Spleen (tissue), 11 donors: ENCODE measurements around the gene HSD17B12. TPM values are rescaled to one million over a fixed set of nuclear protein-coding genes. Genes with fewer than 3 reads are reported as not detected.

Experiments used
- DNase-seq: peaks from one replicate; pipeline ENCODE4 v3.0.0-alpha.2; 2020
- H3K27ac ChIP-seq, 8 donors: fragments of 200-600 bp; sonication (generic) in 7 of 8; 1 replicate in 4 of 8; 2 replicates in 4 of 8; pipeline versions ENCODE4 v1.5.0 to v1.8.0; 2016 to 2021; ENCODE audit warnings: inconsistent platforms in 4 of 8, mild to moderate bottlenecking in 4 of 8, moderate library complexity in 1 of 8
- H3K27me3 ChIP-seq, 7 donors: fragments of 200-600 bp; sonication (generic) in 6 of 7; replicated peaks in 1 of 7; 1 replicate in 4 of 7; 2 replicates in 3 of 7; pipeline versions ENCODE4 v1.5.0 to v1.8.0; 2016 to 2021; ENCODE audit warnings: inconsistent platforms in 3 of 7, mild to moderate bottlenecking in 1 of 7
- H3K36me3 ChIP-seq, 6 donors: fragments of 200-600 bp; sonication (generic) in 5 of 6; 1 replicate in 4 of 6; 2 replicates in 2 of 6; pipeline versions ENCODE4 v1.5.0 to v1.8.0; 2016 to 2021; ENCODE audit warnings: inconsistent platforms in 2 of 6
- H3K4me1 ChIP-seq, 6 donors: fragments of 200-600 bp; sonication (generic) in 5 of 6; 1 replicate in 3 of 6; 2 replicates in 3 of 6; pipeline versions ENCODE4 v1.5.0 to v1.8.0; 2016 to 2021; ENCODE audit warnings: inconsistent platforms in 3 of 6
- H3K4me3 ChIP-seq, 8 donors: fragments of 200-600 bp; sonication (generic) in 7 of 8; 1 replicate in 4 of 8; 2 replicates in 4 of 8; pipeline versions ENCODE4 v1.5.0 to v1.8.0; 2016 to 2021; ENCODE audit warnings: inconsistent platforms in 4 of 8, mild to moderate bottlenecking in 4 of 8, moderate library complexity in 2 of 8
- H3K9me3 ChIP-seq, 8 donors: fragments of 200-600 bp; sonication (generic) in 7 of 8; 1 replicate in 4 of 8; 2 replicates in 4 of 8; pipeline versions ENCODE4 v1.5.0 to v1.8.0; 2016 to 2021; ENCODE audit warnings: inconsistent platforms in 4 of 8
- CTCF ChIP-seq, 11 experiments: fragments of 200-600 bp in 7 of 11; fragments of 450-650 bp in 4 of 11; sonication (generic) in 4 of 11; IDR thresholded peaks in 8 of 11; conservative IDR thresholded peaks in 3 of 11; 1 replicate in 7 of 11; 2 replicates in 4 of 11; pipeline versions ENCODE4 v1.4.0 to v1.8.0; 2016 to 2021; ENCODE audit warnings: antibody characterized with exemption in 11 of 11, inconsistent platforms in 4 of 11, mild to moderate bottlenecking in 1 of 11
- POLR2A ChIP-seq, 3 donors: fragments of 450-650 bp; IDR thresholded peaks; one replicate each; pipeline ENCODE4 v1.5.1; 2017; ENCODE audit warnings: antibody characterized with exemption in 3 of 3, mild to moderate bottlenecking in 1 of 3
- POLR2AphosphoS5 ChIP-seq, 3 donors: sonication (generic); formaldehyde crosslinking; IDR thresholded peaks; one replicate each; pipeline ENCODE4 v1.5.1; 2017; ENCODE audit warnings: antibody characterized with exemption in 3 of 3
- whole genome bisulfite sequencing, 5 donors: extraction: QIAGEN DNeasy Blood & Tissue Kit in 3 of 5; methylation state at CpG; one replicate each; pipeline versions ENCODE4 v1.1.5 to v1.1.7; 2013 to 2018; 5-methylcytosine and 5-hydroxymethylcytosine counted together
- intact Hi-C: fragments of 100-400 bp; cut with DNase I; formaldehyde crosslinking; loops from one replicate; pipeline ENCODE4 v1.15.0; 2023; ENCODE audit warnings: low total_unique reads
- polyA plus RNA-seq, 3 donors: library from polyadenylated mRNA; stranded (reverse); fragments of 200-250 nt; gene quantifications; one replicate each; pipeline ENCODE4 v1.2.1, GENCODE V29; 2013
- total RNA-seq, 7 donors: library from RNA; depleted of rRNA in 3 of 7; stranded (reverse); fragments of >200 nt in 3 of 7; fragmentation: NEBNext Ultra II Directional in 4 of 7; extraction: Animal tissue kit (Norgen Biotek cat#: 25700) in 4 of 7; gene quantifications; one replicate each; pipeline versions ENCODE4 v1.1.0 to v1.2.1, GENCODE V29; 2016 to 2021
- donor health status: healthy with polysubstance abuse.
- donor health status: DM: no; HTN: no; CAD: no; lungs with moderate emphysema.
- donor health status: DM: no; HTN: no; CAD: no.
- donor health status: Bipolar disorder and iron deficiency.
- donor health status: healthy.
- donor health status: DM: no; HTN: no; CAD: no.
- donor health status: DM: yes; HTN: yes; CAD: no.

The HSD17B12 gene
- total and polyA plus RNA-seq, 10 donors, result 17.5 to 80.0 (median 56.3) TPM

- H3K4me1 ChIP-seq, result peaks cover 0 to 10% (median 0%) of the 10 kb centered on the region in 6 donors
- H3K9me3 ChIP-seq, result no peaks in the 10 kb centered on the region
- H3K27me3 ChIP-seq, result no peaks in the 10 kb centered on the region
- intact Hi-C loops, result loop anchor here (5.0 kb wide), 2 partner anchors 48 to 143 kb away; partner anchors contain the start of gene C11orf96
- DNase-seq, result no peak
- no peak for TF ChIP-seq POLR2AphosphoS5 (IDR thresholded peaks at IDR 0.05)
- TF ChIP-seq POLR2A (IDR thresholded peaks at IDR 0.05), result no peak
- TF ChIP-seq CTCF (IDR thresholded peaks at IDR 0.05 in 8 of 11, conservative IDR thresholded peaks at IDR 0.05 in 3 of 11), result no peak
- H3K4me3 ChIP-seq, result no peak overlapping the region
- no peak overlapping the region for H3K27ac ChIP-seq
- 76 to 98% (median 91%) methylated on average over 2 of the region's 2 CpGs for WGBS, 5 donors
- peaks cover 0 to 100% (median 86%) of the 10 kb centered on the region in 6 donors for H3K36me3 ChIP-seq
Observed at GRCh38 chr11:43894546-43894945, 214.0 kb downstream of the HSD17B12 start.

- no peak for TF ChIP-seq CTCF (IDR thresholded peaks at IDR 0.05 in 8 of 11, conservative IDR thresholded peaks at IDR 0.05 in 3 of 11)
- TF ChIP-seq POLR2AphosphoS5 (IDR thresholded peaks at IDR 0.05), result no peak
- no peak for TF ChIP-seq POLR2A (IDR thresholded peaks at IDR 0.05)
- Histone ChIP-seq H3K4me3 (no peak overlapping the region), H3K4me1 (peaks cover 0 to 3% (median 0%) of the 10 kb centered on the region in 6 donors), H3K27me3 (no peaks in the 10 kb centered on the region), H3K36me3 (peaks cover 0 to 100% (median 78%) of the 10 kb centered on the region in 6 donors), H3K9me3 (no peaks in the 10 kb centered on the region), H3K27ac (no peak overlapping the region)
- 92 to 96% (median 96%) methylated on average over 2 of the region's 2 CpGs for WGBS, 5 donors
- intact Hi-C loops, result no loop called here
- DNase-seq, result no peak
Observed at GRCh38 chr11:43895601-43896000, 215.1 kb downstream of the HSD17B12 start.

GRCh38 chr11:43898574-43898973 lies 218.0 kb downstream of the HSD17B12 start:
- H3K9me3 ChIP-seq, result no peaks in the 10 kb centered on the region
- 75 to 83% (median 80%) methylated on average over 7 of the region's 7 CpGs for WGBS, 5 donors
- peaks cover 0 to under 1% (median 0%) of the 10 kb centered on the region in 6 donors for H3K4me1 ChIP-seq
- no peak overlapping the region for H3K27ac ChIP-seq
- DNase-seq, result no peak
- no peak for TF ChIP-seq POLR2AphosphoS5 (IDR thresholded peaks at IDR 0.05)
- TF ChIP-seq CTCF (IDR thresholded peaks at IDR 0.05 in 8 of 11, conservative IDR thresholded peaks at IDR 0.05 in 3 of 11), result no peak
- no peak for TF ChIP-seq POLR2A (IDR thresholded peaks at IDR 0.05)
- peaks cover 0 to 100% (median 67%) of the 10 kb centered on the region in 6 donors for H3K36me3 ChIP-seq
- H3K4me3 ChIP-seq, result no peak overlapping the region
- no peaks in the 10 kb centered on the region for H3K27me3 ChIP-seq
- intact Hi-C loops, result no loop called here

GRCh38 chr11:43899094-43899493 lies 218.6 kb downstream of the HSD17B12 start:
- Histone ChIP-seq H3K4me1 (peaks cover 0 to 5% (median 0%) of the 10 kb centered on the region in 6 donors), H3K36me3 (peaks cover 0 to 100% (median 68%) of the 10 kb centered on the region in 6 donors), H3K27ac (no peak overlapping the region), H3K9me3 (no peaks in the 10 kb centered on the region), H3K27me3 (no peaks in the 10 kb centered on the region), H3K4me3 (no peak overlapping the region)
- intact Hi-C loops, result no loop called here
- no peak for TF ChIP-seq CTCF (IDR thresholded peaks at IDR 0.05 in 8 of 11, conservative IDR thresholded peaks at IDR 0.05 in 3 of 11)
- TF ChIP-seq POLR2AphosphoS5 (IDR thresholded peaks at IDR 0.05), result no peak
- no peak for TF ChIP-seq POLR2A (IDR thresholded peaks at IDR 0.05)
- WGBS, 5 donors, result 88 to 96% (median 89%) methylated on average over 11 to 13 of the region's 13 CpGs
- DNase-seq, result no peak
